Panc1 (cell line): ENCODE results near the gene CD274. TPM values are rescaled to one million over a fixed set of nuclear protein-coding genes. Genes with fewer than 3 reads are reported as not detected.
"Not testable (repeated sequence)": the region's sequence is repeated elsewhere in the genome, so short reads cannot be mapped to it uniquely, and the experiment has no call there.

Experiments used
- ATAC-seq: fragments of 200-7000 bp; cut with Tn5 transposase; 2 replicates; pipeline ENCODE4 v1.9.1; 2020; ENCODE audit warnings: mild to moderate bottlenecking, moderate library complexity
- BruUV-seq: library from RNA; stranded (reverse); fragments of 400-500 nt; replicated peaks from 2 replicates; lab custom pipeline; 2021; lab: Mats Ljungman, UMichigan
- CTCF ChIA-PET: fragments of 300-600 bp; sonication (Branson Sonifier 250); formaldehyde crosslinking; loops from one replicate; lab custom pipeline; 2022; ENCODE audit warnings: antibody characterized with exemption; lab: Charles Lee
- POLR2A ChIA-PET: fragments of 300-600 bp; sonication (Branson Sonifier 250); formaldehyde crosslinking; loops from one replicate; lab custom pipeline; 2022; ENCODE audit warnings: antibody characterized with exemption; lab: Charles Lee
- DNase-seq: peaks from one replicate; pipeline ENCODE4 v3.0.0-alpha.2; 2010; ENCODE audit warnings: low read depth, low spot score
- H3K27ac ChIP-seq: 2 replicates; pipeline ENCODE4 v1.5.1; 2011; ENCODE audit warnings: mild to moderate bottlenecking, low read length, inconsistent platforms
- H3K27me3 ChIP-seq: fragments of 200-500 bp; sonication (Bioruptor generic); 2 replicates; pipeline ENCODE4 v1.6.0; 2014; ENCODE audit warnings: low read length, inconsistent platforms; ENCODE audit not compliant: control insufficient read depth, insufficient read depth
- H3K36me3 ChIP-seq: fragments of 200-500 bp; sonication (Bioruptor generic); 2 replicates; pipeline ENCODE4 v1.5.1; 2014; ENCODE audit warnings: inconsistent platforms, mild to moderate bottlenecking, low read length, moderate library complexity; ENCODE audit not compliant: control insufficient read depth, insufficient read depth
- H3K4me1 ChIP-seq: 2 replicates; pipeline ENCODE4 v1.5.1; 2011; ENCODE audit warnings: inconsistent platforms, mild to moderate bottlenecking, low read length, moderate library complexity; ENCODE audit not compliant: control insufficient read depth, insufficient read depth
- H3K4me3 ChIP-seq, 2 experiments: 2 replicates each; pipeline ENCODE4 v1.5.1; 2011 to 2012; ENCODE audit warnings: low read depth in 2 of 2, low read length in 2 of 2, mild to moderate bottlenecking in 2 of 2, inconsistent platforms in 1 of 2, moderate library complexity in 1 of 2
- H3K9me3 ChIP-seq: fragments of 200-500 bp; sonication (Bioruptor generic); 2 replicates; pipeline ENCODE4 v1.5.1; 2014; ENCODE audit warnings: low read depth, mild to moderate bottlenecking, inconsistent platforms, low read length, moderate library complexity; ENCODE audit not compliant: control insufficient read depth, insufficient read depth
- POLR2AphosphoS5 ChIP-seq: IDR thresholded peaks from 2 replicates; pipeline ENCODE4 v1.6.1; 2012; ENCODE audit warnings: mild to moderate bottlenecking, low read depth, low read length, moderate library complexity
- SIN3A ChIP-seq: IDR thresholded peaks from 2 replicates; pipeline ENCODE4 v1.6.1; 2012; ENCODE audit warnings: low read depth, mild to moderate bottlenecking, low read length, moderate library complexity, borderline replicate concordance; ENCODE audit not compliant: insufficient read depth
- TCF7L2 ChIP-seq: IDR thresholded peaks from 2 replicates; pipeline ENCODE4 v1.6.1; 2011; ENCODE audit warnings: mild to moderate bottlenecking, low read depth, low read length, inconsistent platforms
- in situ Hi-C: cut with HindIII; loops from 2 replicates; pipeline ENCODE4 v1.10.0; 2016; ENCODE audit warnings: low sequenced_read_pairs, low pct_unique_long_range_greater_than_20kb
- intact Hi-C: fragments of 100-400 bp; cut with micrococcal nuclease; formaldehyde crosslinking; loops from one replicate; pipeline ENCODE4 v1.10.0; 2022; ENCODE audit not compliant: unreplicated experiment
- total RNA-seq: library from RNA; stranded (reverse); gene quantifications from one replicate; pipeline ENCODE4 v1.2.1, GENCODE V29; 2021; ENCODE audit not compliant: unreplicated experiment
- TF ChIP-seq, protein P1 (sequence below): fragments of 450-650 bp; IDR thresholded peaks from 2 replicates; pipeline ENCODE4 v1.5.1; 2017; ENCODE audit warnings: mild to moderate bottlenecking
- TF ChIP-seq, protein P2 (sequence below), 2 experiments: IDR thresholded peaks; 2 replicates each; pipeline ENCODE4 v1.6.1; 2011 to 2012; ENCODE audit warnings: low read depth in 2 of 2, control low read depth in 1 of 2, low read length in 1 of 2, mild to moderate bottlenecking in 1 of 2, moderate library complexity in 1 of 2; ENCODE audit not compliant: insufficient read depth in 1 of 2

CD274 gene
- total RNA-seq, 1 experiment from 2014 or later = 0.21 TPM

DNA sequence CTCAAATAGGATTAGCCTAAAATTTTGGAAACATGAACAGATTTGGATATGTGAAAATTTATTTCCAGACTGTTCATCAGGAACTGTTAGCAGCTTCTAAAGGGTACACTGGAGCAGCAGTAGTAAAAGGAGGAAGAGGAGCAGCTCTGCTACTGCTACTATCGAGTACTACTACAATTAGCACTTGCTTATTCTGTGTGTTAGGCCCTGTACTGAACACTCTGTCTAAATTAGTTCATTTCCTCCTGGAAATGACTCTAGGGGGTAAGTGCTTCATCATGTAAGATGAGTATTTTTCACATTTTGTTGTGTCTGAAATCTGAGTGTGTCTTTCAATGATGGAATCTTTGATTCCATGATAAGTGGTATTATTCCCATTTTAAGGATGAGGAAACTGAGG, 9.8 kb downstream of the CD274 start:
- Histone ChIP-seq H3K9me3 (no peaks in the 10 kb centered on the region), H3K36me3 (no peaks in the 10 kb centered on the region), H3K27ac (no peak overlapping the region), H3K4me1 (no peaks in the 10 kb centered on the region), H3K27me3 (no peaks in the 10 kb centered on the region), H3K4me3 (no peak overlapping the region)
- intact Hi-C loops = no loop called here
- in situ Hi-C loops = no loop called here
- TF ChIP-seq, protein P1, sequence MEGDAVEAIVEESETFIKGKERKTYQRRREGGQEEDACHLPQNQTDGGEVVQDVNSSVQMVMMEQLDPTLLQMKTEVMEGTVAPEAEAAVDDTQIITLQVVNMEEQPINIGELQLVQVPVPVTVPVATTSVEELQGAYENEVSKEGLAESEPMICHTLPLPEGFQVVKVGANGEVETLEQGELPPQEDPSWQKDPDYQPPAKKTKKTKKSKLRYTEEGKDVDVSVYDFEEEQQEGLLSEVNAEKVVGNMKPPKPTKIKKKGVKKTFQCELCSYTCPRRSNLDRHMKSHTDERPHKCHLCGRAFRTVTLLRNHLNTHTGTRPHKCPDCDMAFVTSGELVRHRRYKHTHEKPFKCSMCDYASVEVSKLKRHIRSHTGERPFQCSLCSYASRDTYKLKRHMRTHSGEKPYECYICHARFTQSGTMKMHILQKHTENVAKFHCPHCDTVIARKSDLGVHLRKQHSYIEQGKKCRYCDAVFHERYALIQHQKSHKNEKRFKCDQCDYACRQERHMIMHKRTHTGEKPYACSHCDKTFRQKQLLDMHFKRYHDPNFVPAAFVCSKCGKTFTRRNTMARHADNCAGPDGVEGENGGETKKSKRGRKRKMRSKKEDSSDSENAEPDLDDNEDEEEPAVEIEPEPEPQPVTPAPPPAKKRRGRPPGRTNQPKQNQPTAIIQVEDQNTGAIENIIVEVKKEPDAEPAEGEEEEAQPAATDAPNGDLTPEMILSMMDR = no peak
- TF ChIP-seq, protein P2, sequence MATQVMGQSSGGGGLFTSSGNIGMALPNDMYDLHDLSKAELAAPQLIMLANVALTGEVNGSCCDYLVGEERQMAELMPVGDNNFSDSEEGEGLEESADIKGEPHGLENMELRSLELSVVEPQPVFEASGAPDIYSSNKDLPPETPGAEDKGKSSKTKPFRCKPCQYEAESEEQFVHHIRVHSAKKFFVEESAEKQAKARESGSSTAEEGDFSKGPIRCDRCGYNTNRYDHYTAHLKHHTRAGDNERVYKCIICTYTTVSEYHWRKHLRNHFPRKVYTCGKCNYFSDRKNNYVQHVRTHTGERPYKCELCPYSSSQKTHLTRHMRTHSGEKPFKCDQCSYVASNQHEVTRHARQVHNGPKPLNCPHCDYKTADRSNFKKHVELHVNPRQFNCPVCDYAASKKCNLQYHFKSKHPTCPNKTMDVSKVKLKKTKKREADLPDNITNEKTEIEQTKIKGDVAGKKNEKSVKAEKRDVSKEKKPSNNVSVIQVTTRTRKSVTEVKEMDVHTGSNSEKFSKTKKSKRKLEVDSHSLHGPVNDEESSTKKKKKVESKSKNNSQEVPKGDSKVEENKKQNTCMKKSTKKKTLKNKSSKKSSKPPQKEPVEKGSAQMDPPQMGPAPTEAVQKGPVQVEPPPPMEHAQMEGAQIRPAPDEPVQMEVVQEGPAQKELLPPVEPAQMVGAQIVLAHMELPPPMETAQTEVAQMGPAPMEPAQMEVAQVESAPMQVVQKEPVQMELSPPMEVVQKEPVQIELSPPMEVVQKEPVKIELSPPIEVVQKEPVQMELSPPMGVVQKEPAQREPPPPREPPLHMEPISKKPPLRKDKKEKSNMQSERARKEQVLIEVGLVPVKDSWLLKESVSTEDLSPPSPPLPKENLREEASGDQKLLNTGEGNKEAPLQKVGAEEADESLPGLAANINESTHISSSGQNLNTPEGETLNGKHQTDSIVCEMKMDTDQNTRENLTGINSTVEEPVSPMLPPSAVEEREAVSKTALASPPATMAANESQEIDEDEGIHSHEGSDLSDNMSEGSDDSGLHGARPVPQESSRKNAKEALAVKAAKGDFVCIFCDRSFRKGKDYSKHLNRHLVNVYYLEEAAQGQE (IDR thresholded peaks at IDR 0.05; ENCODE audit: insufficient read depth in 1 of 2, low read depth in 2 of 2, low read length in 1 of 2) = no peak
- TF ChIP-seq POLR2AphosphoS5 = no peak
- no peak for TF ChIP-seq SIN3A
- no peak for TF ChIP-seq TCF7L2
- POLR2A ChIA-PET = no interaction called here
- ATAC-seq (no peak), DNase-seq (no peak)
- BruUV-seq = no TSS peak
- CTCF ChIA-PET = no interaction called here

DNA sequence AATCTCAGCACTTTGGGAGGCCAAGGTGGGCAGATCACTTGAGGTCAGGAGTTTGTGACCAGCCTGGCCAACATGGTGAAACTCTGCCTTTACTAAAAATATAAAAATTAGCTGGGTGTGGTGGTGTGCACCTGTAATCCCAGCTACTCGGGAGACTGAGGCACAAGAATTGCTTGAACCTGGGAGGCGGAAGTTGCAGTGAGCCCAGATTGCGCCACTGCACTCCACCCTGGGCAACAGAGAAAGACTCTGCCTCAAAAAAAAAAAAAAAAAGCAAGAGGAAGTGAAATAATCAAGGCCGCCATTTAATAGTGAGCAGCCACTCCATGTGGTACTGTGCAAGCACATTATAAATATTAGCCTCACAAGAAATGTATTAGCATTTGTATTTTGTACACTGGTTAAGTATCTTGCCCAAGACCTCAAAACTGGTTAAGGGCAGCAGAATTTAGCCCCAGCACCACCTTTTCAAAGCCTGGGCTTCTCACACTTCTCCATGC, 14.5 kb downstream of the CD274 start:
- BruUV-seq, POLR2A ChIA-PET, H3K9me3 ChIP-seq, H3K27ac ChIP-seq, H3K27me3 ChIP-seq, CTCF ChIA-PET, ATAC-seq, H3K4me1 ChIP-seq, DNase-seq, H3K4me3 ChIP-seq, H3K36me3 ChIP-seq, intact Hi-C loops, in situ Hi-C loops: not testable (repeated sequence)

DNA sequence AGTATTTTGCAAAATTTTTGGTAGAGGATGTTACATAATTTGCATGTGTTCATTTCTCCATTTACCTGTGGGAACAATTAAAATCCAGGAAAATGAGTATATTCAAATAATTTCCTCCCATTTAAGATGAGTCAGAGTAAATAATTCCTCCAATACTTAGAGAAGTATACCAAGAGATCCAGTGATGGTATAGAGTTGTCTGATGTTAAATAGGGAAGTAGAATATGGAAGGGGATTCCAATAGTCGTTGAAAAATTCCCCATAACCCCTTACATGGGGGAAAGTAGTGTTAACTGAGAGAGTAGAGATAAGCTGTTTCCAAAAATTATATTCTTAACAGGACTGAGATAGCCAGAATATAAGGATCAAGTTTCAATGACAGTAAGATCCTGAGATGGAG, 15.7 kb downstream of the CD274 start:
- Histone ChIP-seq H3K9me3 (no peaks in the 10 kb centered on the region), H3K36me3 (no peaks in the 10 kb centered on the region), H3K27ac (no peak overlapping the region), H3K4me1 (no peaks in the 10 kb centered on the region), H3K27me3 (no peaks in the 10 kb centered on the region), H3K4me3 (no peak overlapping the region)
- POLR2A ChIA-PET = no interaction called here
- in situ Hi-C loops = no loop called here
- DNase-seq (no peak), ATAC-seq (no peak)
- TF ChIP-seq, protein P1 = no peak
- no peak for TF ChIP-seq TCF7L2
- TF ChIP-seq POLR2AphosphoS5 = no peak
- TF ChIP-seq, protein P2 (IDR thresholded peaks at IDR 0.05; ENCODE audit: insufficient read depth in 1 of 2, low read depth in 2 of 2, low read length in 1 of 2) = no peak
- no peak for TF ChIP-seq SIN3A
- CTCF ChIA-PET = no interaction called here
- BruUV-seq = no TSS peak
- intact Hi-C loops = no loop called here
